Adrenal gland (tissue), 12 donors: Measurements from ENCODE around the gene CASQ1. TPM values are rescaled to one million over a fixed set of nuclear protein-coding genes. Genes with fewer than 3 reads are reported as not detected.

Source experiments
- DNase-seq, 7 donors: peaks; one replicate each; pipeline ENCODE4 v3.0.0-alpha.2; 2019 to 2020
- H3K27ac ChIP-seq, 5 donors: fragments of 200-600 bp; sonication (generic) in 4 of 5; 1 replicate in 3 of 5; 2 replicates in 2 of 5; pipeline versions ENCODE4 v1.5.1 to v1.8.0; 2016 to 2020; ENCODE audit warnings: mild to moderate bottlenecking in 1 of 5
- H3K27me3 ChIP-seq: fragments of 200-600 bp; 2 replicates; pipeline ENCODE4 v1.8.0; 2021
- H3K36me3 ChIP-seq, 2 donors: fragments of 200-600 bp; replicated peaks in 1 of 2; 1 replicate in 1 of 2; 2 replicates in 1 of 2; pipeline versions ENCODE4 v1.5.1 to v1.8.0; 2018 to 2022
- H3K4me1 ChIP-seq, 2 donors: fragments of 200-600 bp; replicated peaks in 1 of 2; 1 replicate in 1 of 2; 2 replicates in 1 of 2; pipeline versions ENCODE4 v1.5.1 to v1.8.0; 2018 to 2021
- H3K4me3 ChIP-seq, 4 donors: fragments of 200-600 bp; sonication (generic) in 3 of 4; one replicate each; pipeline ENCODE4 v1.5.1; 2016 to 2018
- H3K9me3 ChIP-seq, 3 donors: fragments of 200-600 bp; sonication (generic) in 1 of 3; replicated peaks in 1 of 3; 1 replicate in 2 of 3; 2 replicates in 1 of 3; pipeline versions ENCODE4 v1.5.1 to v1.8.0; 2016 to 2021
- POLR2A ChIP-seq, 2 donors: fragments of 450-650 bp; IDR thresholded peaks; one replicate each; pipeline ENCODE4 v1.6.1; 2017; ENCODE audit warnings: antibody characterized with exemption in 2 of 2, mild to moderate bottlenecking in 2 of 2, moderate library complexity in 1 of 2
- WGBS, 4 donors: extraction: QIAGEN DNeasy Blood & Tissue Kit in 2 of 4; methylation state at CpG; one replicate each; pipeline versions ENCODE4 v1.1.5 to v1.1.7; 2013 to 2017; 5-methylcytosine and 5-hydroxymethylcytosine counted together
- intact Hi-C, 2 donors: fragments of 100-400 bp; cut with DNase I; formaldehyde crosslinking; loops; one replicate each; pipeline versions ENCODE4 v1.14.1 to v1.15.0; 2022 to 2023
- polyA plus RNA-seq, 3 donors: library from polyadenylated mRNA; stranded (reverse); fragments of 200-250 nt in 2 of 3; fragments of 350-450 nt in 1 of 3; fragmentation: Illumina TruSeq in 1 of 3; extraction: RNeasy Lipid Tissue Mini Kit (QIAGEN cat#74804) in 1 of 3; gene quantifications; one replicate each; pipeline ENCODE4 v1.2.3, GENCODE V29; 2013 to 2014
- total RNA-seq, 9 donors: library from RNA; depleted of rRNA in 4 of 9; stranded (reverse); fragments of >200 nt in 4 of 9; fragments of 120-200 nt in 1 of 9; fragmentation: NEBNext Ultra II Directional in 1 of 9; extraction: Animal tissue kit (Norgen Biotek cat#: 25700) in 1 of 9; gene quantifications; one replicate each; pipeline versions ENCODE4 v1.1.0 to v1.2.4, GENCODE V29; 2013 to 2023
- TF ChIP-seq, protein P1 (sequence below), 6 experiments: fragments of 450-650 bp in 4 of 6; fragments of 200-600 bp in 2 of 6; sonication (generic) in 1 of 6; IDR thresholded peaks; 1 replicate in 5 of 6; 2 replicates in 1 of 6; pipeline versions ENCODE4 v1.5.1 to v1.8.0; 2016 to 2021; ENCODE audit warnings: antibody characterized with exemption in 6 of 6, mild to moderate bottlenecking in 2 of 6, moderate library complexity in 1 of 6
- donor health status: healthy with polysubstance abuse.
- donor health status: Bipolar disorder and iron deficiency.
- donor health status: DM: yes; HTN: yes; CAD: no.
- donor health status: DM: no; HTN: no; CAD: no.
- donor health status: DM: no; HTN: no; CAD: no.
- donor health status: DM: yes; HTN: yes; CAD: no.

CASQ1 gene
- total and polyA plus RNA-seq, 12 donors: 0.11 to 1.6 (median 0.17) TPM; not detected in 7

DNA sequence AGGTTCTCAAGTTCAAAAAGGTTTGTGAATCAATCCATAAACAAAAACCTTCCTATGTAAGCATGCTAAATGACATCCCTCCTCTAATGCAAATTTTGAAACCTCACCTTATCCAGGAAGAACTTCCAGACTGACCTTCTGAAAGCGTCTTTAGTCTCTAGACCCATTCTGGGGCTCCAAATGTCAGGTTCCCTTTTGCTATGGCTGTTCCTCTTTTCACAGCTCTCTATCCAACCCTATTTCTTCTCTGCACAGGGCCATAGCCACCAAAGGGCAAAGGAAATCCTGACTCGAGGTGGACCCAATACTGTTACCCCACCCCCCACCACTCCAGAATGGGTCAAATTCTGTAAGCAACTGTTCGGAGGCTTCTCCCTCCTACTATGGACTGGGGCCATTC lies 35.6 kb upstream of the CASQ1 start:
- H3K9me3 ChIP-seq: no peaks in the 10 kb centered on the region
- intact Hi-C loops: no loop called here
- WGBS, 4 donors: 71 to 81% (median 80%) methylated on average over 3 of the region's 3 CpGs

GRCh38 chr1:160156361-160156760 lies 34.0 kb upstream of the CASQ1 start:
- Histone ChIP-seq H3K27ac (no peak overlapping the region), H3K36me3 (no peaks in the 10 kb centered on the region), H3K4me1 (no peaks in the 10 kb centered on the region), H3K4me3 (no peak overlapping the region), H3K9me3 (no peaks in the 10 kb centered on the region), H3K27me3 (no peaks in the 10 kb centered on the region)
- no peak for DNase-seq
- TF ChIP-seq, protein P1, sequence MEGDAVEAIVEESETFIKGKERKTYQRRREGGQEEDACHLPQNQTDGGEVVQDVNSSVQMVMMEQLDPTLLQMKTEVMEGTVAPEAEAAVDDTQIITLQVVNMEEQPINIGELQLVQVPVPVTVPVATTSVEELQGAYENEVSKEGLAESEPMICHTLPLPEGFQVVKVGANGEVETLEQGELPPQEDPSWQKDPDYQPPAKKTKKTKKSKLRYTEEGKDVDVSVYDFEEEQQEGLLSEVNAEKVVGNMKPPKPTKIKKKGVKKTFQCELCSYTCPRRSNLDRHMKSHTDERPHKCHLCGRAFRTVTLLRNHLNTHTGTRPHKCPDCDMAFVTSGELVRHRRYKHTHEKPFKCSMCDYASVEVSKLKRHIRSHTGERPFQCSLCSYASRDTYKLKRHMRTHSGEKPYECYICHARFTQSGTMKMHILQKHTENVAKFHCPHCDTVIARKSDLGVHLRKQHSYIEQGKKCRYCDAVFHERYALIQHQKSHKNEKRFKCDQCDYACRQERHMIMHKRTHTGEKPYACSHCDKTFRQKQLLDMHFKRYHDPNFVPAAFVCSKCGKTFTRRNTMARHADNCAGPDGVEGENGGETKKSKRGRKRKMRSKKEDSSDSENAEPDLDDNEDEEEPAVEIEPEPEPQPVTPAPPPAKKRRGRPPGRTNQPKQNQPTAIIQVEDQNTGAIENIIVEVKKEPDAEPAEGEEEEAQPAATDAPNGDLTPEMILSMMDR (IDR thresholded peaks at IDR 0.05): no peak
- no peak for TF ChIP-seq POLR2A (IDR thresholded peaks at IDR 0.05)
- 75 to 84% (median 81%) methylated on average over 5 of the region's 5 CpGs for WGBS, 4 donors
- intact Hi-C loops: no loop called here

More for the DNA sequence above, 35.6 kb upstream of the CASQ1 start:
- H3K36me3 ChIP-seq: no peaks in the 10 kb centered on the region
- H3K4me3 ChIP-seq: no peak overlapping the region
- no peak overlapping the region for H3K27ac ChIP-seq
- DNase-seq: no peak
- TF ChIP-seq POLR2A (IDR thresholded peaks at IDR 0.05): no peak
- TF ChIP-seq, protein P1 (IDR thresholded peaks at IDR 0.05): no peak
- no peaks in the 10 kb centered on the region for H3K27me3 ChIP-seq
- H3K4me1 ChIP-seq: no peaks in the 10 kb centered on the region

DNA sequence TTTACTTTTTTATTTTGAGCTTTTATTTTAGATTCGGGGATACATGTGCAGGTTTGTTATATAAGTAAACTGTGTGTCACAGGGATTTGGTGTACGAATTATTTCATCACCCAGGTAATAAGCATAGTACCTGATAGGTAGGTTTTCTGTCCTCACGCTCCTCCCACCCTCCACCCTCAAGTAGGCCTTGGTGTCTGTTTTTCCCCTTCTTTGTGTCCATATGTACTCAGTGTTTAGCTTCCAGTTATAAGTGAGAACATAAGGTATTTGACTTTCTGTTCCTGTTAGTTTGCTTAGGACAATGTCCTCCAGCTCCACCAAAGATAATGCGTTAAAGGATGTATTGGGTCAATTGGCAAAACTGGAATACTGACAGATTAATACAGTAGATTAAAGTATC lies 33.2 kb upstream of the CASQ1 start:
- no peaks in the 10 kb centered on the region for H3K9me3 ChIP-seq
- WGBS, 4 donors: 73 to 92% (median 78%) methylated on average over 4 of the region's 4 CpGs
- no peak overlapping the region for H3K4me3 ChIP-seq
- H3K36me3 ChIP-seq: no peaks in the 10 kb centered on the region
- no peak overlapping the region for H3K27ac ChIP-seq
- intact Hi-C loops: no loop called here
- no peak for DNase-seq
- TF ChIP-seq, protein P1 (IDR thresholded peaks at IDR 0.05): no peak
- TF ChIP-seq POLR2A (IDR thresholded peaks at IDR 0.05): no peak
- H3K4me1 ChIP-seq: no peaks in the 10 kb centered on the region
- H3K27me3 ChIP-seq: no peaks in the 10 kb centered on the region

DNA sequence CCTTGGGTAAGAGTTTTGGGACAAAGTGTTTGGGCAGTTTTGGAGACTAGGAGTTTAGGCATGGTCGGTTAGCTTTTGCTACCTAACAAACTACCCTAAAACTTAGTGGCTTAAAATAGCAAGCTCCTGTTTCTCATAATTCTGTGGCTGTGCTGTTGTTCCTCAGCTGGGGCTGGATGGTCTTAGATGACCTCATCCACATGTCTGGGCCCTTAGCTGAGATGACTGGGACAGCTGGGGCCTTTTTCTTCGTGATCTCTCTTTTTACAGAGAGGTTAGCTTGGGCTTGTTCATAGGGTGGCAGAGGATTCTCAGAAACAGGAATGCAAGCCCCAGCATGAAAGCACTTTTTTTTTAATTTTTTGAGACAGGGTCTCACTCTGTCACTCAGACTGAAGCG lies 32.3 kb upstream of the CASQ1 start:
- Histone ChIP-seq H3K4me3 (no peak overlapping the region), H3K36me3 (no peaks in the 10 kb centered on the region), H3K9me3 (no peaks in the 10 kb centered on the region), H3K27ac (no peak overlapping the region), H3K4me1 (no peaks in the 10 kb centered on the region), H3K27me3 (no peaks in the 10 kb centered on the region)
- WGBS, 4 donors: 79 to 90% (median 84%) methylated on average over 3 of the region's 3 CpGs
- no peak for DNase-seq
- TF ChIP-seq, protein P1 (IDR thresholded peaks at IDR 0.05): no peak
- TF ChIP-seq POLR2A (IDR thresholded peaks at IDR 0.05): no peak
- intact Hi-C loops: no loop called here
